PC-9 (cell line): ENCODE results near the gene KLHL35. TPM values are rescaled to one million over a fixed set of nuclear protein-coding genes. Genes with fewer than 3 reads are reported as not detected.

Experiments used
- BruUV-seq: library from RNA; stranded (reverse); fragments of 400-500 nt; replicated peaks from 2 replicates; lab custom pipeline; 2021; lab: Mats Ljungman, UMichigan
- CTCF ChIA-PET: fragments of 300-600 bp; sonication (Branson Sonifier 250); formaldehyde crosslinking; loops from one replicate; lab custom pipeline; 2022; ENCODE audit warnings: antibody characterized with exemption; lab: Charles Lee
- POLR2A ChIA-PET: fragments of 300-600 bp; sonication (Branson Sonifier 250); formaldehyde crosslinking; loops from one replicate; lab custom pipeline; 2022; ENCODE audit warnings: antibody characterized with exemption; ENCODE audit not compliant: unreplicated experiment; lab: Charles Lee
- DNase-seq, 2 experiments: peaks; one replicate each; pipeline versions ENCODE4 v3.0.0 to v3.0.0-alpha.2; 2015 to 2022; ENCODE audit warnings: mixed read lengths in 1 of 2
- H2AFZ ChIP-seq: fragments of 200-600 bp; sonication (generic); 2 replicates; pipeline ENCODE4 v1.8.1; 2017; ENCODE audit warnings: antibody characterized with exemption
- H3F3A ChIP-seq: fragments of 200-600 bp; sonication (generic); 2 replicates; pipeline ENCODE4 v1.8.1; 2017; ENCODE audit warnings: antibody characterized with exemption, mild to moderate bottlenecking, low read depth; ENCODE audit not compliant: insufficient read depth
- H3K27ac ChIP-seq: fragments of 200-600 bp; sonication (generic); 2 replicates; pipeline ENCODE4 v1.6.1; 2016; ENCODE audit warnings: mixed run types
- H3K27me3 ChIP-seq: fragments of 200-600 bp; sonication (generic); 2 replicates; pipeline ENCODE4 v1.6.1; 2016; ENCODE audit warnings: low read depth, mixed run types; ENCODE audit not compliant: insufficient read depth
- H3K36me3 ChIP-seq: fragments of 200-600 bp; sonication (generic); 2 replicates; pipeline ENCODE4 v1.6.1; 2016; ENCODE audit warnings: low read depth, mixed run types
- H3K4me1 ChIP-seq: fragments of 200-600 bp; sonication (generic); replicated peaks from 2 replicates; pipeline ENCODE4 v1.6.1; 2016; ENCODE audit warnings: mixed run types; ENCODE audit not compliant: insufficient read depth
- H3K4me2 ChIP-seq: fragments of 200-600 bp; sonication (generic); 2 replicates; pipeline ENCODE4 v1.6.1; 2017; ENCODE audit warnings: mixed run types
- H3K4me3 ChIP-seq: fragments of 200-600 bp; sonication (generic); 2 replicates; pipeline ENCODE4 v1.6.1; 2016; ENCODE audit warnings: mixed run types
- H3K79me2 ChIP-seq: fragments of 200-600 bp; sonication (generic); 2 replicates; pipeline ENCODE4 v1.6.1; 2017; ENCODE audit warnings: low read depth, mixed run types
- H3K9me2 ChIP-seq: fragments of 200-600 bp; sonication (generic); 2 replicates; pipeline ENCODE4 v1.8.1; 2017; ENCODE audit warnings: mild to moderate bottlenecking; ENCODE audit not compliant: insufficient read depth
- H3K9me3 ChIP-seq: fragments of 200-600 bp; sonication (generic); 2 replicates; pipeline ENCODE4 v1.8.1; 2016; ENCODE audit warnings: low read depth; ENCODE audit not compliant: insufficient read depth
- H4K20me1 ChIP-seq: fragments of 200-600 bp; sonication (generic); 2 replicates; pipeline ENCODE4 v1.8.1; 2017; ENCODE audit not compliant: insufficient read depth
- EZH2 ChIP-seq: fragments of 200-600 bp; sonication (generic); IDR thresholded peaks from 2 replicates; pipeline ENCODE4 v1.8.0; 2017; ENCODE audit warnings: antibody characterized with exemption, low read depth
- intact Hi-C: fragments of 100-400 bp; cut with micrococcal nuclease; formaldehyde crosslinking; loops from one replicate; pipeline ENCODE4 v1.10.0; 2022; ENCODE audit not compliant: unreplicated experiment
- total RNA-seq: library from RNA; stranded (reverse); gene quantifications from 2 replicates; pipeline ENCODE4 v1.2.3, GENCODE V29; 2021
- TF ChIP-seq, protein P1 (sequence below): fragments of 200-600 bp; sonication (generic); conservative IDR thresholded peaks from 2 replicates; pipeline ENCODE4 v1.6.1; 2017; ENCODE audit warnings: mixed run types, antibody characterized with exemption, mild to moderate bottlenecking, moderate library complexity

KLHL35 gene
- total RNA-seq, 1 experiment from 2014 or later, result 11.1 TPM

DNA sequence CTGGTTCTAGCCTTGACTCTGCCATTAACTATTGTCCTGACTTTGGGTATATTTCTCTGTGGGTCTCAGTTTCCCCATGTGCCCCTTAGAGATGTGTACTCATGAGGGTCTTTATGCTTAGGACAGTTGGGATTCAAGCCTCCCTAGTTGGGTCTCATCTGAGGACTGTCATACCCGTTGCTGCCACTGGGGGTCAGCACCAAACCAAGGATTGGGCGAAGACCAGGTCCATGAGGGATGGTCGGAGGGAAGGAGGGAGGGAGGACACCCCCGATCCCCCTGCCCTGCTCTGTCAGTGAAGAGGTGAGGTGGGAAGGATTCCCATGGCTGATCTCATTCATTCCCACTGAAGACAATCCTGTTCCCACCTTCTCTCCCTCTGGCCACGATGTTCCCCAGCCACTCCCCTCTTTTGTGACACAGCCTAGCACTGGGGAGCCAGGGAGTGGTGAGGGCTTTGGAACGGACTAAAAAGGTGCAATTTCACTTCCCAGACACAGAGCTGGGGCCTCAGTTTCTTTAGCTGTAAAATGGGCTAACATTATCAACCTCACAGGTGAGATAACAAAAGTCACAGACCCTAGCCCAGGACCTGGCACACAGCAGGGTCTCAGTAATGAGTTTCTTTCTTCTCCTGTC, 12.4 kb upstream of the KLHL35 start:
- Histone ChIP-seq H3F3A (no peaks in the 10 kb centered on the region), H3K9me2 (no peaks in the 10 kb centered on the region), H3K9me3 (no peaks in the 10 kb centered on the region), H3K4me2 (no peak overlapping the region), H3K27ac (no peak overlapping the region), H3K4me3 (no peak overlapping the region), H3K36me3 (no peaks in the 10 kb centered on the region), H2AFZ (no peak overlapping the region), H3K79me2 (no peaks in the 10 kb centered on the region), H4K20me1 (no peaks in the 10 kb centered on the region), H3K27me3 (no peaks in the 10 kb centered on the region; the same call in 1 of the 2 replicates), H3K4me1 (no peaks in the 10 kb centered on the region)
- DNase-seq, result peak in 1 of 2 experiments; percentile 74
- intact Hi-C loops, result loop anchor here (1.0 kb wide), 1 partner anchor 87 kb away; no protein-coding TSS in a partner anchor
- no peak for TF ChIP-seq EZH2
- TF ChIP-seq, protein P1, sequence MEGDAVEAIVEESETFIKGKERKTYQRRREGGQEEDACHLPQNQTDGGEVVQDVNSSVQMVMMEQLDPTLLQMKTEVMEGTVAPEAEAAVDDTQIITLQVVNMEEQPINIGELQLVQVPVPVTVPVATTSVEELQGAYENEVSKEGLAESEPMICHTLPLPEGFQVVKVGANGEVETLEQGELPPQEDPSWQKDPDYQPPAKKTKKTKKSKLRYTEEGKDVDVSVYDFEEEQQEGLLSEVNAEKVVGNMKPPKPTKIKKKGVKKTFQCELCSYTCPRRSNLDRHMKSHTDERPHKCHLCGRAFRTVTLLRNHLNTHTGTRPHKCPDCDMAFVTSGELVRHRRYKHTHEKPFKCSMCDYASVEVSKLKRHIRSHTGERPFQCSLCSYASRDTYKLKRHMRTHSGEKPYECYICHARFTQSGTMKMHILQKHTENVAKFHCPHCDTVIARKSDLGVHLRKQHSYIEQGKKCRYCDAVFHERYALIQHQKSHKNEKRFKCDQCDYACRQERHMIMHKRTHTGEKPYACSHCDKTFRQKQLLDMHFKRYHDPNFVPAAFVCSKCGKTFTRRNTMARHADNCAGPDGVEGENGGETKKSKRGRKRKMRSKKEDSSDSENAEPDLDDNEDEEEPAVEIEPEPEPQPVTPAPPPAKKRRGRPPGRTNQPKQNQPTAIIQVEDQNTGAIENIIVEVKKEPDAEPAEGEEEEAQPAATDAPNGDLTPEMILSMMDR, result peak; percentile 100
- ChIA-PET POLR2A (no interaction called here), CTCF (interaction anchor here (0.6 to 1.6 kb wide), 5 partner anchors 84 to 428 kb away, joined by 3 to 5 read pairs (median 3); no protein-coding TSS in a partner anchor)
- BruUV-seq, result no TSS peak

DNA sequence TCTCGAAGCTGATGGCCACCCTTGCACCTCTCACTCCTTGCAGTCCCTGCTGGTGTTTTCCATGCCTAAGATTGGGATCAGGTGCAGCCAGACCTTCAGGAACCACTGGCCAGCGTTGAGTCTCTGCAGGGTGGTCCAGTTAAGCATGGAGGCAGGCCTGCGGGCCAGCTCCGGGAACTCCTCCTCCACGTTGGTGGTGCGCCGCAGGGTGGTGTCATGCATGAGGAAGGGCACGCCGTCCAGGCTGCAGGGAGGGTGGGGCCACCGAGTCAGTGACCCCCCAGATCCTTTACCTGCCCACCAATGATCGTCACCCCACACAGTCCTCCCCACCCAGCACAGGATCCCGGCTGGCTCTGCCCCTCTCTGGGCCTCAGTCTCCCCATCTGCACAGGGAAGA, 10.0 kb upstream of the KLHL35 start:
- intact Hi-C loops, result loop anchor here (5.0 kb wide), 2 partner anchors 56 to 116 kb away; no protein-coding TSS in a partner anchor
- Histone ChIP-seq H4K20me1 (no peaks in the 10 kb centered on the region), H3K27me3 (no peaks in the 10 kb centered on the region; the same call in 1 of the 2 replicates), H3K36me3 (no peaks in the 10 kb centered on the region), H3K79me2 (no peaks in the 10 kb centered on the region), H3K4me3 (no peak overlapping the region), H3K9me2 (no peaks in the 10 kb centered on the region), H3F3A (no peaks in the 10 kb centered on the region), H3K4me1 (no peaks in the 10 kb centered on the region), H3K27ac (no peak overlapping the region), H2AFZ (no peak overlapping the region), H3K9me3 (no peaks in the 10 kb centered on the region), H3K4me2 (no peak overlapping the region)
- no peak for TF ChIP-seq EZH2
- TF ChIP-seq, protein P1, result no peak
- ChIA-PET POLR2A (no interaction called here), CTCF (no interaction called here)
- BruUV-seq, result no TSS peak
- no peak for DNase-seq

DNA sequence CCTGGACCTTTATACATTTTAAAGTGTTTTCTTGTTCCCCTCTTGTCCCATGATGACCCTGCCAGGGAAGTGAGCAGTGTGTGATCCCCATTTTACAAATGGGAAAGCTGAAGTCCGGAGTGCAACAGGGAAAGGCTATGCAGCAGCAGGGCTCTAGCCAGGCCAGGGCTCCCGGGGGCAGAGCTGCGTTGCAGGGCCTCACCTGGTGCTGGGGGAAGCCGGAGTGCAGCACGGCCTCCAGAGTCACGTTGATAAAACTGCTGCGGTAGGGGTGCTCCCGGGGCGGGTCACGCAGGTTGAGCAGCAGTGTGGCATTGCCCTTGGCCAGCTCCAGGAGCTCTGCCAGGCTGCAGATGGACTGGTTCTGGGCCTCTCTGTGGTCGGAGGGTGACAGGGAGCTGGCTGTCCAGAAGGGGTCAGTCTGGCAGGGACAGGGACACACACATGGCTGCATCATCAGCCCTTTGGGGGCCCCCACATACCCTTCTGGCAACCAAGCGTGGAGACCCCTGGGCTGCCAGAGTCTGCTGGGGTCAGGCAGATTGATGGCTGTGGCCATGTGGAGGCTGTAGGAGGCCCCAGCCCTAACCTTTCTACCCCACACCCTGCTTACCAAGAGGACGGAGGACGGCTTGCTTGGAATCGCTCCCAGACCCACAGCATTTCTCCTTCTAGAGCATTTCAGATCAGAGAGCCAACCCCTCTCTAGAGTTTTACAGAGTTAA, 9.3 kb upstream of the KLHL35 start:
- ChIA-PET POLR2A (no interaction called here), CTCF (no interaction called here)
- Histone ChIP-seq H3K4me3 (no peak overlapping the region), H3K36me3 (no peaks in the 10 kb centered on the region), H3K9me2 (no peaks in the 10 kb centered on the region), H3K4me1 (no peaks in the 10 kb centered on the region), H2AFZ (no peak overlapping the region), H3F3A (no peaks in the 10 kb centered on the region), H3K79me2 (no peaks in the 10 kb centered on the region), H3K4me2 (no peak overlapping the region), H4K20me1 (no peaks in the 10 kb centered on the region), H3K9me3 (no peaks in the 10 kb centered on the region), H3K27ac (no peak overlapping the region), H3K27me3 (no peaks in the 10 kb centered on the region; the same call in 1 of the 2 replicates)
- no peak for TF ChIP-seq EZH2
- TF ChIP-seq, protein P1, result no peak
- DNase-seq, result no peak
- no TSS peak for BruUV-seq
- intact Hi-C loops, result loop anchor here (5.0 kb wide), 2 partner anchors 55 to 115 kb away; no protein-coding TSS in a partner anchor
